HG03439 (cell line): Measurements from ENCODE around the gene ALOX5.
A peak's percentile ranks its signal among the peaks of the same experiment; 100 is the strongest.
"Not testable (repeated sequence)": the region's sequence is repeated elsewhere in the genome, so short reads cannot be mapped to it uniquely, and the experiment has no call there.

Experiments used
- ATAC-seq: cut with Tn5 transposase; IDR thresholded peaks from one replicate; pipeline ENCODE4 v1.9.1; 2021; ENCODE audit warnings: mild to moderate bottlenecking, moderate library complexity; ENCODE audit not compliant: unreplicated experiment

The ALOX5 gene

GRCh38 chr10:45373003-45373575 is 927 bp upstream of the ALOX5 start:
- ATAC-seq: peak; percentile 17

DNA sequence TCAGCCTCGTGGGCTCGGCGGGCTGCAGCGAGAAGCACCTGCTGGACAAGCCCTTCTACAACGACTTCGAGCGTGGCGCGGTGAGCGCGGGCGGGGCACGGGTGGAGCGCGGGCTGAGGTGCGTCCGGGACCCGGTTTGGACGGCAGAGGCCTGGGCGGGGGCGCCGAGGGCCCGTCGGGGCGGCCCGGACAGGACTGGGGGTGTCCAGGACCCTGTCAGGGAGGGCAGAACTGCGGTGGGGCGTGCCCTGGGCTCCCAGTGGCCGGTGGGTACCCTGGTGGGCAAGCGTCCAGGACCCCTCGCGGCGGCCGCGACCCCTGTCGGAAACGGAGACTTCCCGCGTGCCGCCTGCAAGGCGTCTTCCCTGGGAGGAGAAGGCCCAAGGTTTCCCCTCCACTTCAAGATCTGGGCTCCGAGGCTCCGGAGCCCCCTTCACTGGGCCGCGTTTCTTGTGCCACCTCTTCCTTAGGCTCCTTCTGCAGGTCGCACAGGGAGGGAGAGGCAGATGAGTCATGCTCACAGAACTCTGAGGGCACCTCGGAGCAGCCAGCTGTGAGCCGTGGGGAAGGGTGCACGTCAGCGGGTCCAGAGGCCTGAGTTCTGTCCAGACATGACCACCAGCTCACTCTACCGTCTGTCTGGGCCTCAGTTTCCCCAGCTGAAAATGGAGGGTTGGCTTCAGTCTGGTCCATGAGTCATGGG is 485 bp downstream of the ALOX5 start:
- ATAC-seq: no peak

- ATAC-seq: no peak
Observed at GRCh38 chr10:45375101-45375500, 1.1 kb downstream of the ALOX5 start.

DNA sequence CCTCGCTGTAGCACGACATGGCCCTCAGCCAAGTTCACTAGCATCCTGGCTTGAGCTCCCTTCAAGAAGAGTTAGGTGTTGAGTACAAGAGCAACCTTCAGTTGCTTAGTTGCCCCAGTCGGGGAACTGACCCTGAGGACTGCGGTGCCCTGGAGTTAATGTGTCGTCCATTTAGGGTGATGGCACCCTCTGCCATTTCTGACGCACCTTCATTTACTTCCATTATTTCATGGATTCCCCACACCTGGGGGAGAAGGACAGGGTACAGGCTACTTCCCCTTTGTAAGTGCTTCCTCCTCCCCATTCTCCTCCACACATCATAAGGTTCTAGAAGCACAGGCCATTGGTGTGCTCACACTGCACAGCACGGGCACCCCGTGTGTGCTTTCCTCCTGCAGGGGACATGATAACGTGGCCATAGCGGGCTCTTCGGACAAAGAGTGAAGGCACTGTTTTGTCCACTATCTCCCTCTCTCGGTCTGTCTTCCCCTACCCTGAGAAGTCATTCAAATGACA is 1.8 kb downstream of the ALOX5 start:
- ATAC-seq: no peak

- ATAC-seq: no peak
Observed at GRCh38 chr10:45376371-45376801, 2.4 kb downstream of the ALOX5 start.

GRCh38 chr10:45377321-45377720 is 3.3 kb downstream of the ALOX5 start:
- ATAC-seq: no peak

DNA sequence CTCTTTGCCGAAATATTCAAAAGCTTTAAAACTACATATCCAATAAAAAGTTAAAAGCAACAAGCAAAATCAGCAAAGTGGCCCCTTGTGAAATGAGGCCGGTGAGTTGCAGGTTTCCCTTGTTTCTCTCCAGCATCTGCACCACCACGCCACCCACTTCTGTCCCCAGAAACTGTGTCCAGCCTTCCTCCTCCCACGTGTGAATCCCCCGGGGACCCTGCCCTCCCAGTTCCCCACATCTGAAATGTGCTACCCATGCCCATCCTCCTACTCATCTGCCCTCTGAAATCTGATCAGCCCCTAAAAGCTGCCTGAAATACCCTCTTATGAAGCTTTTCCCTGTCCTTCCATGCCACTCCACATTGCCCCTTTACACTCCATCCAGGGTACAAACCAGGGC is 3.8 kb downstream of the ALOX5 start:
- ATAC-seq: no peak

DNA sequence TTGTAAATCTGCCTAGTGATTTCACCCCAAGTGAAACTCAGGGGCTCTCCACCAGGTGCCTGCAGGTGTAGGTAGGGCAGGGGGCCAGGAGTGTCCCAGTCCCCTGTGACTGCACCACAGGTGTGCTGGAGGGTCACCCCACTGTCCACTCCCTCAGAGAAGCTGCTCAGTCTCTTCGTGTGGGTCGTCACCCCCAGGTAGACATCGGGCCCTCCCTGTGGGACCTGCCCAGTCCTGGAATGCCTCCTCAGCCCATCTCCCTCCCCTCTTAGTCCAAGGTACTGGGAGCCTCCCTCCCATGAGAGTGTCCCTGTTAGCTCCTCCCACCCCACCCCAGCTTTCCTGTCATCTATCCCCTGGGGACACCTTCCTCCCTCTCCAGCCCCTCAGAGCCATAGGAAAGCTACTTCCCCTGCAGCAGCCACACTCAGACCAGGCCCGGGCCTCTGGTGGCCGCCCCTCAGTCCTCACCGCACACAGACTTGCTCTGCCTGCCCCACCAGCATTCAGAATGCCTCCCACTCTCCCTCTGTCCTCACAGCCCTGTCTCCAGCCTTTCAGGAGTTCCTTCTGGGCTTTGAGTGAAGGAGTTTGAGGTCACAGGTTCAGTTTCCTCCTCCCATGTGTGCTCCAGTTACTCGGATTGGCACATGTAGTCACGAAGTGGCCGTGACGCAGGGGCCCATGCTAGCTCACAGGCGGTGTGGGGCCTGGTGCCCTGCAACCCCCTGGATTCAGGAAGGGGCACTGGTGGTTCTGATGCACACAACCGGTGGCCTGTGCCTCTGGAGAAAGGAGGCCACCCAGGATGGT is 5.1 kb downstream of the ALOX5 start:
- no peak for ATAC-seq

DNA sequence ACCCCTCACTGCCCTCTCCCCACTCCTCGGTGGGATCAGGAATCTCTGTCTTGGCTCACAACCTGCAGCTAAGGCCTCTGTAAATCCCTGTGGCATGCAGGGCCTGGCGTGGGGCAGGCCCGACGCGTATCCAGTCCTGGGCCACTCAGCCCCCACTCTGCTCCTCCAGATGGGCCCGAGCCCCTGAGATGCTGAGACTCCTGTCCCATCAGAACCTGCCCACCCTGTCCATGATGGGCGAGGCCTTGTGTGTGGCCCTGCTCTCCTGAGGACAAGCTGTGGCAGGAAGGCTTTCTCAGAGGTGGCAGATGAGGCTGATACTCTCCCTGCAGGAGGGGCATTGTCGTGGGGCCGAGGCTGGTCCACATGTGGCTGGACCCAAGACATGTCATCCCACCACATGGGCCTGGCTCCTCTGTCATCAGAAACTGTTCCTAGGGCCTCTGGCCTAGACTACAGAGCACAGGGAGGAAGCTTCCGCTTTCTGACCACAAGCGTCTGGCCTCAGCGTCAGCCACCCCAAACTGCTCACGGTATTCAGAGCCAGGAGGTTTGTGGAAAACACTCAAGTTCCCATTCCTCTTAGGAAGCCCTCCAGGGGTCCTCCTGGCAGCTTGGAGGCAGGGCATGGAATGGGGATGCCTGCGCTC is 6.0 kb downstream of the ALOX5 start:
- ATAC-seq: no peak

- no peak for ATAC-seq
Observed at GRCh38 chr10:45380903-45381620, 7.0 kb downstream of the ALOX5 start.

DNA sequence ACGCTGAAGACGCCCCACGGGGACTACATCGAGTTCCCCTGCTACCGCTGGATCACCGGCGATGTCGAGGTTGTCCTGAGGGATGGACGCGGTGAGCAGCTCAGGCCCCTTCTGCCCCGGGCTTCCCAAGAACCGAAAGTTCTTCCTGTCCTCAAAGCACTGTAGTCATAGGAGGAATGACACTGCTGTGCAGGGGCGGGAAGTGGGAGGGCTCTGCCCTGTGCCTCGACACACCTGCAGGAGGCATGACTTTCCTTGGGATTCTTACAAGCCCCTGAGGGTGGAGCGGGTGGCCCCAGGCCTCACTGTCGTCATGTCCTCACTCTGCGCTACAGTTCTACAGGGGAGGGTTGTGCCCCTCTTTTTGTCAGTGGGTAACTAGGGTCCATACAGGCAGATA is 8.6 kb downstream of the ALOX5 start:
- no peak for ATAC-seq

- no peak for ATAC-seq
Observed at GRCh38 chr10:45383682-45384330, 9.8 kb downstream of the ALOX5 start.

DNA sequence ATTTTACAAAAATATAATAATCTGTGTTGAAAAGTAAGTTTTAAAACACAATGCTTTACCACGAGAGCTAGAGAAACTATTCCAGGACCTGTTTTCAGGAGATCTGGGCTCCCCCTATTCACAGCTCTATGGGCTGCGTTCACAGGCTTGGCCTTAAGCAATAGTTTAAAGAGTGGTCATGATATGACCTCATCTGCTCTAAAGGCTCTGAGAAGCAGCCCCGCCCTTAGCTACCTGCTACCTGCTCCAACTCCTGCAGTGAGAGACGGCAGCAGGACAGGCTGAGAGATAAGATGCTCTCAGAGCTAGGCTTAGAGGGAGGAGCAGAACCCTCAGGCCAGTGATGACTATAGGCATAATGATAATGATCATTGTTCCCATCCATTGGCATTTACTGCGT is 12.6 kb downstream of the ALOX5 start:
- no peak for ATAC-seq

GRCh38 chr10:45387096-45387893 is 13.3 kb downstream of the ALOX5 start:
- ATAC-seq: no peak

DNA sequence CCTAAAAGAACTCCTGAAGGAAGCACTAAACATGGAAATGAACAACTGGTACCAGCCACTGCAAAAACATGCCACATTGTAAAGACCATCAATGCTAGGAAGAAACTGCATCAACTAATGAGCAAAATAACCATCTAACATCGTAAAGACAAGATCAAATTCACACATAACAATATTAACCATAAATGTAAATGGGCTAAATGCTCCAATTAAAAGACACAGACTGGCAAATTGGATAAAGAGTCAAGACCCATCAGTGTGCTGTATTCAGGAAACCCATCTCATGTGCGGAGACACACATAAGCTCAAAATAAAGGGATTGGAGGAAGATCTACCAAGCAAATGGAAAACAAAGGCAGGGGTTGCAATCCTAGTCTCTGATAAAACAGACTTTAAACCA is 15.7 kb downstream of the ALOX5 start:
- not testable (repeated sequence) for ATAC-seq

- not testable (repeated sequence) for ATAC-seq
Observed at GRCh38 chr10:45391636-45392035, 17.6 kb downstream of the ALOX5 start.

DNA sequence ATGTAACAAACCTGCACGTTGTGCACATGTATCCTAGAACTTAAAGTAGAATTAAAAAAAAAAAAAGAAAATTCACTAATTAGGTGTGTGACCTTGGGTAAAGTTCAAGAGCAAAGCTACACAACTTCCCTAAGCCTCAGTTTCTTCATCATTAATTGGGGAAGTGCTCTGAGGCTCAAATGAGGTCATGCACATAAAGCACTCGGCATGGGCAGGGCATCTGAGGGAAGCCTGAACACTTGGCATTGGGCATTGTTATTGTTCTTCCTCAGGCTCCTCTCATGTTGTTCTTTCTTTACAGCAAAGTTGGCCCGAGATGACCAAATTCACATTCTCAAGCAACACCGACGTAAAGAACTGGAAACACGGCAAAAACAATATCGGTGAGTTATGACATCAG is 21.5 kb downstream of the ALOX5 start:
- no peak for ATAC-seq

GRCh38 chr10:45398595-45398994 is 24.6 kb downstream of the ALOX5 start:
- no peak for ATAC-seq

DNA sequence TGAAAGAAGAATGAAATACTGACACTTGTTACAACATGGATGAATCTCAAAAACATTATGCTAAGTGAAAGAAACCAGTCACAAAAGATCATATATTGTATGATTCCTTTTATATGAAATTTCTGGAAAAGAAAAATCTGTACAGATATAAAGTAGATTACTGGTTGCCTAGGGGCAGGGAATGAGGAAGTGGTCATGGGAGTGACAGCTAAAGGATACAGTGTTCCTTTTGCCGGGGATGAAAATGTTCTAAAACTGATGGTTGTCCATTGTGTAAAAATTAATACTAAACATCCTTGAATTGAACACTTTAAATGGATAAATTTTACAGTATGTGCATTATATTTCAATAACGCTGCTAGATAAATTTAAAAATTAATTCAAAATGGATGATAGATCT is 25.1 kb downstream of the ALOX5 start:
- ATAC-seq: no peak
